Measurements from ENCODE around the gene MAPK1IP1L.
A peak's percentile ranks its signal among the peaks of the same experiment; 100 is the strongest.

Gene MAPK1IP1L

GRCh38 chr14:55065411-55065810 is 14.0 kb downstream of the MAPK1IP1L start:
- Histone ChIP-seq H3K4me2 (ENCODE audit: low read length) (no peak overlapping the region), H3K9ac (ENCODE audit: low read length) (no peak overlapping the region), H3K27me3 (ENCODE audit: low read depth, low read length) (no peaks in the 10 kb centered on the region), H4K20me1 (ENCODE audit: insufficient read depth, low read length) (peaks cover 29% of the 10 kb centered on the region), H3K36me3 (replicated peaks; ENCODE audit: low read depth, low read length) (peaks cover 46% of the 10 kb centered on the region), H3K4me1 (ENCODE audit: low read length) (peaks cover 22% of the 10 kb centered on the region), H2AFZ (ENCODE audit: low read depth, low read length) (no peak overlapping the region), H3K27ac (ENCODE audit: low read length) (no peak overlapping the region), H3K4me3 (ENCODE audit: low read length) (no peak overlapping the region), H3K9me3 (ENCODE audit: insufficient read depth, low read length) (no peaks in the 10 kb centered on the region), H3K79me2 (ENCODE audit: low read length) (peaks cover 26% of the 10 kb centered on the region)
- TF ChIP-seq, protein P1, sequence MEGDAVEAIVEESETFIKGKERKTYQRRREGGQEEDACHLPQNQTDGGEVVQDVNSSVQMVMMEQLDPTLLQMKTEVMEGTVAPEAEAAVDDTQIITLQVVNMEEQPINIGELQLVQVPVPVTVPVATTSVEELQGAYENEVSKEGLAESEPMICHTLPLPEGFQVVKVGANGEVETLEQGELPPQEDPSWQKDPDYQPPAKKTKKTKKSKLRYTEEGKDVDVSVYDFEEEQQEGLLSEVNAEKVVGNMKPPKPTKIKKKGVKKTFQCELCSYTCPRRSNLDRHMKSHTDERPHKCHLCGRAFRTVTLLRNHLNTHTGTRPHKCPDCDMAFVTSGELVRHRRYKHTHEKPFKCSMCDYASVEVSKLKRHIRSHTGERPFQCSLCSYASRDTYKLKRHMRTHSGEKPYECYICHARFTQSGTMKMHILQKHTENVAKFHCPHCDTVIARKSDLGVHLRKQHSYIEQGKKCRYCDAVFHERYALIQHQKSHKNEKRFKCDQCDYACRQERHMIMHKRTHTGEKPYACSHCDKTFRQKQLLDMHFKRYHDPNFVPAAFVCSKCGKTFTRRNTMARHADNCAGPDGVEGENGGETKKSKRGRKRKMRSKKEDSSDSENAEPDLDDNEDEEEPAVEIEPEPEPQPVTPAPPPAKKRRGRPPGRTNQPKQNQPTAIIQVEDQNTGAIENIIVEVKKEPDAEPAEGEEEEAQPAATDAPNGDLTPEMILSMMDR (IDR thresholded peaks at IDR 0.05; ENCODE audit: low read depth, low read length) = no peak
- no peak for TF ChIP-seq EZH2phosphoT487 (IDR thresholded peaks at IDR 0.05; ENCODE audit: low read depth)

- Histone ChIP-seq H3K4me3 (ENCODE audit: low read length) (no peak overlapping the region), H3K9me3 (ENCODE audit: insufficient read depth, low read length) (no peaks in the 10 kb centered on the region), H3K27me3 (ENCODE audit: low read depth, low read length) (no peaks in the 10 kb centered on the region), H4K20me1 (ENCODE audit: insufficient read depth, low read length) (peaks cover 24% of the 10 kb centered on the region), H3K36me3 (replicated peaks; ENCODE audit: low read depth, low read length) (peaks cover 45% of the 10 kb centered on the region), H3K27ac (ENCODE audit: low read length) (peak overlapping the region; percentile 18; the same call in 1 of the 2 replicates), H3K9ac (ENCODE audit: low read length) (no peak overlapping the region), H3K4me1 (ENCODE audit: low read length) (peaks cover 30% of the 10 kb centered on the region), H3K4me2 (ENCODE audit: low read length) (no peak overlapping the region), H3K79me2 (ENCODE audit: low read length) (peaks cover 18% of the 10 kb centered on the region), H2AFZ (ENCODE audit: low read depth, low read length) (no peak overlapping the region)
- no peak for TF ChIP-seq EZH2phosphoT487 (IDR thresholded peaks at IDR 0.05; ENCODE audit: low read depth)
- TF ChIP-seq, protein P1 (IDR thresholded peaks at IDR 0.05; ENCODE audit: low read depth, low read length) = no peak
Measured at GRCh38 chr14:55066223-55066622, 14.8 kb downstream of the MAPK1IP1L start.

DNA sequence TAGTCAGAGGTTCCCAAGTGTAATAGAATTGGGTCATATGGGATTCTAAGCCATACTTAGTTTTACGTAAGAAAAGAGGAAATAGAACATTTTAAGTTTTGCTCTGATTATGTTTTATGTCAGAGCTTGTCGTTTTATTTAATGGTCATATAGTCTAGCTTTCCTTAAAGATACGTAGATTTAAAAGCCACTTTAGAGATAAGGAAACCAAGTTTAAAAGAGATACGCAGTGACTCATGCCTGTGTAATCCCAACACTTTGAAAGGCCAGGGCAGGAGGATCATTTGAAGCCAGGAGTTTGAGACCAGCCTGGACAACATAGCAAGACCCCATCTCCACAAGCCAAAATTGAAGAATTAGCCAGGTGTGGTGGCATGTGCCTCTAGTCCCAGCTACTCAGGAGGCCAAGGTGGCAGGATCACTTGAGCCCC is 19.5 kb downstream of the MAPK1IP1L start:
- Histone ChIP-seq H3K9ac (ENCODE audit: low read length) (no peak overlapping the region), H4K20me1 (ENCODE audit: insufficient read depth, low read length) (0 out of 2 replicates have a peak, but pooled peaks cover 4% of the 10 kb centered on the region), H3K27me3 (ENCODE audit: low read depth, low read length) (no peaks in the 10 kb centered on the region), H3K79me2 (ENCODE audit: low read length) (0 out of 2 replicates have a peak, but pooled peaks cover 2% of the 10 kb centered on the region), H3K4me3 (ENCODE audit: low read length) (no peak overlapping the region), H3K4me1 (ENCODE audit: low read length) (peaks cover 63% of the 10 kb centered on the region), H2AFZ (ENCODE audit: low read depth, low read length) (no peak overlapping the region), H3K27ac (ENCODE audit: low read length) (peak overlapping the region; percentile 90; the same call in 1 of the 2 replicates), H3K4me2 (ENCODE audit: low read length) (peak overlapping the region; percentile 88), H3K36me3 (replicated peaks; ENCODE audit: low read depth, low read length) (peaks cover 13% of the 10 kb centered on the region), H3K9me3 (ENCODE audit: insufficient read depth, low read length) (no peaks in the 10 kb centered on the region)
- TF ChIP-seq, protein P1 (IDR thresholded peaks at IDR 0.05; ENCODE audit: low read depth, low read length) = no peak
- TF ChIP-seq EZH2phosphoT487 (IDR thresholded peaks at IDR 0.05; ENCODE audit: low read depth) = no peak

- Histone ChIP-seq H3K27ac (ENCODE audit: low read length) (peak overlapping the region; percentile 90), H3K4me1 (ENCODE audit: low read length) (peaks cover 61% of the 10 kb centered on the region), H3K36me3 (replicated peaks; ENCODE audit: low read depth, low read length) (peaks cover 5% of the 10 kb centered on the region), H3K79me2 (ENCODE audit: low read length) (no peaks in the 10 kb centered on the region), H4K20me1 (ENCODE audit: insufficient read depth, low read length) (no peaks in the 10 kb centered on the region), H3K4me2 (ENCODE audit: low read length) (peak overlapping the region; percentile 88), H3K4me3 (ENCODE audit: low read length) (peak overlapping the region; percentile 65), H3K27me3 (ENCODE audit: low read depth, low read length) (no peaks in the 10 kb centered on the region), H3K9ac (ENCODE audit: low read length) (peak overlapping the region; percentile 56), H2AFZ (ENCODE audit: low read depth, low read length) (no peak overlapping the region), H3K9me3 (ENCODE audit: insufficient read depth, low read length) (no peaks in the 10 kb centered on the region)
- TF ChIP-seq, protein P1 (IDR thresholded peaks at IDR 0.05; ENCODE audit: low read depth, low read length) = no peak
- TF ChIP-seq EZH2phosphoT487 (IDR thresholded peaks at IDR 0.05; ENCODE audit: low read depth) = no peak
Measured at GRCh38 chr14:55071870-55072640, 20.6 kb downstream of the MAPK1IP1L start.

Measured in OCI-LY3 (cell line).